HEK293 (cell line): ENCODE measurements around the gene MYO9B.

Experiments
- SP2 ChIP-seq: fragments of 450-650 bp; formaldehyde crosslinking; IDR thresholded peaks from 2 replicates; pipeline ENCODE4 v1.5.1; 2016; ENCODE audit warnings: missing biosample characterization, missing genetic modification characterization
- ZFP41 ChIP-seq: fragments of 450-650 bp; formaldehyde crosslinking; IDR thresholded peaks from 2 replicates; pipeline ENCODE4 v1.5.1; 2016; ENCODE audit warnings: missing biosample characterization, missing genetic modification characterization, borderline replicate concordance
- ZNF280C ChIP-seq: fragments of 450-650 bp; formaldehyde crosslinking; IDR thresholded peaks from 2 replicates; pipeline ENCODE4 v1.5.1; 2016; ENCODE audit warnings: missing biosample characterization, missing genetic modification characterization
- ZNF433 ChIP-seq: fragments of 450-650 bp; formaldehyde crosslinking; IDR thresholded peaks from 2 replicates; pipeline ENCODE4 v1.5.1; 2016; ENCODE audit warnings: missing biosample characterization, missing genetic modification characterization, low read depth
- ZNF544 ChIP-seq: fragments of 450-650 bp; formaldehyde crosslinking; IDR thresholded peaks from 2 replicates; pipeline ENCODE4 v1.5.0; 2017; ENCODE audit warnings: missing biosample characterization, missing genetic modification characterization
- ZNF549 ChIP-seq: fragments of 450-650 bp; IDR thresholded peaks from 2 replicates; pipeline ENCODE4 v1.5.1; 2018; ENCODE audit warnings: missing biosample characterization, missing genetic modification characterization, mild to moderate bottlenecking, inconsistent platforms, moderate library complexity

GRCh38 chr19:17185590-17185989, 110.0 kb downstream of the MYO9B start:
- TF ChIP-seq ZNF280C (tag by site-specific recombination), result no peak
- no peak for TF ChIP-seq ZNF544
- no peak for TF ChIP-seq ZNF549 (tag by site-specific recombination)
- TF ChIP-seq SP2, result no peak
- TF ChIP-seq ZFP41, result no peak
- no peak for TF ChIP-seq ZNF433 (tag by site-specific recombination)
